ENCODE data around the gene COA1.
A peak's percentile ranks its signal among the peaks of the same experiment; 100 is the strongest.
"Not testable (repeated sequence)": the region's sequence is repeated elsewhere in the genome, so short reads cannot be mapped to it uniquely, and the experiment has no call there.

The COA1 gene

GRCh38 chr7:43758029-43758821 is 28.9 kb upstream of the COA1 start, which contains the start of gene BLVRA:
Gene BLVRA (plus strand): TSS chr7:43758680. CDS start chr7:43771159, 12,479 bp downstream.
- peak; percentile 68 for DNase-seq

DNA sequence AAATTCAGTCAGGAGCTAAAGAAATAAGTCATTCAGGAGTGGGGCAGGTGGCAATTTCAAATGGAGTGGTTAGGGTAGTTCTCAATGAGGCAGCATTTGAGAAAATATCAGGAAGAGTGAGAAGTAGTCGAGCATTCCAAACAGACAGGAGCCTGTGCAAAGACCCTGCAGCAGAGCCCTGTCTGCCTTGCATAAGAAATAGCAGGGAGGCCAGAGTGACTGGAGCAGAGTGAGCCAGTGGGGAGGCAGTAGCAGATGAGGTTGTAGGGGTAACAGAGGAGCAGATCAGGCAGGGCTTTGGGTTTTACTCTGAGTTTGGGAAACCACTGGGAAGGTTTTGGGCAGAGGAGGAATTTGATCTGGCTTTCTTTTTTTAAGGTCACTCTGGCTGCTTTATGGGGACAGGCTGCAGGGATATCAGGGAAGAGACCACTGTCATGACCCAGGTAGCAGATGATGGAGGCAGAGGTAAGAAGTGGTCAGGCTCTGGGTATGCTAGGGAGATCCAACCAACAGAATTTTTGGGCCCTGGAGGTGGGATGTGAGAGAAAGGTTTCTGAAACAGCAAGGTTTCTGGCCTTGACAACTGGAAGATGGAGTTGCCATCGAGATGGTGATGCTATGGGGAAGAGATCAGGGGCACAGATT is 27.9 kb upstream of the COA1 start:
- DNase-seq = no peak

DNA sequence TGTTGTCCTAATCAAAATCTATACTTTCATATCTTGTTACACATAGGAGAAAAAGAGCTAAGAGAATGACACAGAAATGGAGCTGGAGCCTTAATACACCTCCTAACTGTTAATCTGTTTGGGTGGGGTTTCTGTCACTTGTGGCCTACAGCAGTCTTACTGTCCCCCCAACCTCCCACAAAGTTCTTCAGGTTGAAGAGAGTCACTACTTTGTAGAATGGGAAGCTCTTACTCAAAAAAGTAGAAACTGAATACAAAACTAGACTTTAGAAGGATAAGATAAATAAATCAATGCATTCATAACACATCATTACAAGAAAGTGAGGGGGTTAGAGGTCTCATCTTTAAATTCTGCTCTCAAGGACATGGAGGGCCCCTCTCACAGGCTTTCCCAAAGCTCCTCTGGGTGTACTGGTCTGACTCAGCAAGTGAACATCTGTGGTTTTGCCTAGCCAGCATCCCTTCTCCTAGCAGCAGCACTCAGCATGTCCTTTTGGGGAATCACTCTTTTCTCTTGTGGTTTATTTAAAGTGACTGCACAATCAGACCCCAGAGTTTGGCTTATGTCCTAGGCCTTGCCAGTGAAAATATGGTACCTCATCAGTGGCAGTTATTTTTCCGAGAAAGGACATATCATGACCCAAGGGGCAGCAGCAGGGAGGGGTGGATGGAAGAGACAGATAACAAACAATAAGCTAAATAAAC is 27.2 kb upstream of the COA1 start:
- DNase-seq = peak; percentile 98

DNA sequence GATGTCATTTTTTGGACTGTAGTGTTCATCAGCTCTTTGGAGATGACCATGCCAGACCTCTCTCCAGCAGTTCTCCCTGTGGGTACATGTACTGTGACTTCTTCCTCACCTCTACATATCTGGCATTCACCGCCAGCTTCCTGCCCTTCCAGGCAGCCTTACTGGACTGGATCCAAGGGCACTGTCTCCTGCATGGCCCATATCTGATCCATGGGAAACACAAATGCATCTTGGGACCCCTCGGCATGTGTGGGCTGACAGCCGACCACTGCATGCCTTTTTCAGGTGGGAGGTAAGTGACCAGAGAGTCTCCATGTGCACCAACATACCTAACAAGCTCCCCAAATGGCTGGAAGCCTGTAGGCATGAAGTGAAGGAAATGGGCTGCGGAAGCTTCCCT is 25.3 kb upstream of the COA1 start:
- no peak for DNase-seq

- DNase-seq = no peak
Measured at GRCh38 chr7:43753843-43754242, 24.5 kb upstream of the COA1 start.

DNA sequence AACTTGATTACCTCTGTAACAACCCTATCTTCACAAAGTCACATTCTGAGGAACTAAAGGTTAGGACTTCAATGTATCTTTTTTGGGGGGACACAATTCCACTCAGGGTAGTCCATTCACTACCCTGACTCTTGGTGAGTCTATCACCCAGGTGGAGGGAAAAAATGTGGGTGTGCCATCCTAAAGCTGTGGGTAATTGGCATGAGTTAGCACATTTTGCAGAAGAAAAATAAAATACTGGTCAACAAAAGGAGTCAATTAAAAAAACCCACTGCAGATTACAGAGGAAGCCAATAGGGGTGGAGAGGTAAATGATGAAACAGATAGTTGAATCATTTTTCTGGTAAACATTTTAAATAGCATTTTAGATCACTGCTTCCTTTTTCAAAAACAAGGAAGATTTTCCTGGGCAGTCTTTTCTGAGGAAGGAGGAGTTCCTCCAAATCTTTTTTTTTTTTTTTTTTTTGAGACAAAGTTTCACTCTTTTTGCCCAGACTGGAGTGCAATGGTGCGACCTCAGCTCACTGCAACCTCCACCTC is 24.0 kb upstream of the COA1 start:
- DNase-seq = peak; percentile 51

- DNase-seq = no peak
Measured at GRCh38 chr7:43752411-43752810, 23.1 kb upstream of the COA1 start.

DNA sequence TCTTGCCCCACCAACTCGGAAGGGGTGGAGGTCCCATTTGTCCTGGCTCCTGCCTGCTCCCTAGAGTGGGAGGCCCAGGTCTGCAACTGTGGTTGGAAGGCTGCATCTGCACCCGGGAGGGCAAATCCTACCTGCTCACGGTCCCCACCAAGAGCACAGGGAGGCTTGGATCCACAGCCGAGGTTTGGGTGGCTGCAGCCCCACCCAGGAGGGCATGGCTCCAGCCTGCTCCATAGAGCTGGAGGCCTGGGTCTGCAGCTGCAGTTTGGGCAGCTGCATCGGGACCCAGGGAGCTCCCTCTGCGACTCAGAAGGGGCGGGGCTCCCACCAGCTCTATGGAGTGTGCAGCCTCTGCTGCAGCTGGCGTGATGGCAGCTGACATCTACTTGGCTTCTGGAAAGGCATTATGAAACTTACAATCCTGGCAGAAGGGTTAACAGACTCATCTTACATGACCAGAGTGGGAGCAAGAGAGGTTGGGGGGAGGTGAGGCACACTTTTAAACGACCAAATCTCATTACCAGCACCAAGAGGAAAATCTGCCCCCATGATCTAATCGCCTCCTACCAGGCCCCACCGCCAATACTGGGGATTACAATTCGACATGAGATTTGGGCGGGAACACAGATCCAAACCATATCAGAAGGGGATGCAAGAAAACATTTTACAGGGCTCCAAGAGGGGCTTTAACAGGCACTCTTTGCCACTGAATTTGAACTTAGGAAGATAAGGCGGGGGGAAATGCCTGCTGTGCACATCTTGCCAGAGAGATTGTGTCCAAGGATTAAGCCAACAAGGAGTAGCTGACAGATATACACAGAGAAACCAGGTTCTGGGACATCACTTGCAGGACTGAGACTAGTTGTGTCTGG is 20.9 kb upstream of the COA1 start:
- DNase-seq = peak; percentile 88

DNA sequence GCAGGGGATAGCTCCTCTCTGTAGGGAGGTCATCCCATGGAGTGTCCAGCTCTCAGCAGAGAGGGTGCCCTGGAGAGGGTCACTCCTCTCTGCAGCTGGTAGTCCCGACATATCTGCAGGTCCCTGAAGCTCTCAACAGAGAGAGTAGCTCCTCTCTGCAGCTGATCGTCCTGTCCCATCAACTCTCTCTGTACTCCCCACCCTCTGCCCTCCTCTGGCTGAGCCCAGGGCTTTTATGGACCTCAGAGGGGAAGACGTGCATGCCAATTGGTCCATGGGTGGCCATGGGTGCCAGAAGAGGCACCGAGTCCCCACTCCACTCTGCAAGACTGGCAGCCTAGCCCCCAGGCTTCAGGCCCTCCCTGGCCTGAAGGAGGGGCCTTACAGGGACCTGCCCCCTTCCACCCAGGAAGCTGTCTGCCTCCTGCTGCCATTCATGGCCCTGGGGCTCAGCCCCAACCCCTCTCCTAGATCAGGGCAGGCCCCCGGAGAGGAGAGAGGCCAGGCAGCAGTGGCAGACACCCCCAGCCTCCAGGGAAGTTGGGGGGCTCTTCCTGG is 20.1 kb upstream of the COA1 start:
- no peak for DNase-seq

- no peak for DNase-seq
Measured at GRCh38 chr7:43747328-43748105, 18.2 kb upstream of the COA1 start.

DNA sequence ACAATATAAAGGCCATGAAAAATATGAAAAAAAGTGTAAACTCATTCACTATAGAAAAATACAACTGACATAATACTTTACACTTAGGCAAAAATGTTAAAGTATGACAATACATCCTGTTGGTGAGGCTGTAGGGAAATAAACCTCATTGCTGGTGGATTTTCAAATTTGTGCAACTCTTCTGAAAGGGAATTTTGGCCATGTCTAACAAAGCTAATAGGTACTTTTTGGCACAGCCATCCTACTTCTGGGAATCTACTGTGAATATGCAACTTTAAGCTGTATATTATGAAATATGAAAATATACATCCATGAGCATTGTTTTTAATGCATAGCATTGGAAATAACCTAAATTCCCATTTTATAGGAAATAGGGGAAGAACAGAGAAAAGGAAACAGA is 13.4 kb upstream of the COA1 start:
- no peak for DNase-seq

DNA sequence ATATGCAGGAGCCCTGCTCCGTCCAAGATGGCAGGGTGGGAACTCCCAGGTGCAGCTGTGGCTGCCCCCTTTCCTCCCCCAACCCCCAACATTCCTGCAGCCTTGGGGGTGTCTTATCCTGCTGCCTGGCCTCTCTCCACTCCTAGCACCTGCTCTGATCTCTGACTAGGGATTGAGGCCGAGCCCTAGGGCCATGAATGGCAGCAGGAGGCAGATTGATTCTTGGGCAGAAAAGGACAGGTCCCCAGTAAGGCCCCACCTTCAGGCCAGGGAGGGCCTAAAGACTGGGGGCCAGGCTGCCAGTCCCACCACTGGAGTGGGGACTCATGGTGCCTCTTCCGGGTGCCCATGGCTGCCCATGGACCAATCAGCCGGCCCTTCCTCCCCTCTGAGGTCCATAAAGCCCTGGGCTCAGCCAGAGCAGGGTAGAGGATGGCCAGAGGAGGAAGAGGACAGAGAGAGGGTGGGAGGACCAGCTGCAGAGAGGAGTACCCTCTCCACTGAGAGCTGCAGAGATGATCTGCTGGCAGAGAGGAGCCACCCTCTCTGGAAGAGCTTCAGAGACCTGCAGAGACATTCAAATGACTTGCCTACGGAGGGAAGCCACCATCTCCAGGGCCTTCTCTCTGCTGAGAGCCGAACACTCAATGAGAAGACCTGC is 8.3 kb upstream of the COA1 start:
- no peak for DNase-seq

DNA sequence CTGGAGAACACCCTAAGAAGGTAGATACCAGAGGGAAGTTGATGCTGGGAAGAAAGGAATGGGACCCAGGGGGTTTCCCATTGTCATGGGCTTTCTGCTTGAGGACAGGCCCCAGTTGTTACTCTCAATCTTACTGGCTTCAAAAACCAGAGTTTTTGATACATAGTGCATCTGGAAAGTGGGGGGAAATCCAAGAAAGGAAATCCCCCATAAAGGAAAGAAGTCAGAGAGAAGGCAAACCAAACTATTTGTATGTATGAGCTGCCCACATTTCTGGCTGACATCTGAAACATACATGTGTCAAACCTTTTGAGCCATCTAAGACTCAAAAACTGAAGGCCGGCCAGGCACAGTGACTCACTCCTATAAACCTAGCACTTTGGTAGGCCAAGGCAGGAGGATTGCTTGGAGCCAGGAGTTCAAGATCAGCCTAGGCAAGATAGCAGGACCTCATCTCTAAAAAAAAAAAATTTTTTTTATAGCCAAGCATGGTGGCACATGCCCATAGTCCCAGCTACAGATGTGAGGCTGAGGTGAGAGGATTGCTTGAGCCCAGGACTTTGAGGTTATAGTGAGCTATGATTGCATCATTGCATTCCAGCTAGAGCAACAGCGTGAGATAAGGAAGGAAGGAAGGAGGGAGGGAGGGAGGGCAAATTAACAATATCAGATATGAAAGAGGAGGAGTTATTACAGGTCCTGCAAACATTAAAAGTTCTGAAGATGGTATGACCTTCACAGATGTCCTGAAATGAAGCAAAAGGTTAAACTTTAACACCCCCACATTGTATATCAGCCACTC is 6.7 kb upstream of the COA1 start:
- peak; percentile 68 for DNase-seq

DNA sequence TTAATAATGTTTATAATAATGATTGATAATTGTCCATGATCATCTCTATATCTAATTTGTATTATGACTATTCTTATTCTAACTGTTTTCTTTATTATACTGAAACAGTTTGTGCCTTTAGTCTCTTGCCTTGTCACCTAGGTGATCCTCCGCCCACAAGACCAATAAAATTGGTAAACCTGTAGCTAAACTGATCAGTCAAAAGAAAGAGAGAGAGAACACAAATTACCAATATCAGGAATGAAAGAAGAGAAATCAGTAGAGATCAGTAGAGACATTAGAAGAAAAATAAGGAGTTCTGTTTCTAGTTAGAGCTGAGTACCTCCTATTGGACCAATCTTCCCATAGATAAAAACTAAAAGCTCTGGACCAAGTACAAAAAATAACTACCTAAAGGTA is 6.1 kb upstream of the COA1 start:
- no peak for DNase-seq

GRCh38 chr7:43734575-43735332 is 5.4 kb upstream of the COA1 start:
- not testable (repeated sequence) for DNase-seq

DNA sequence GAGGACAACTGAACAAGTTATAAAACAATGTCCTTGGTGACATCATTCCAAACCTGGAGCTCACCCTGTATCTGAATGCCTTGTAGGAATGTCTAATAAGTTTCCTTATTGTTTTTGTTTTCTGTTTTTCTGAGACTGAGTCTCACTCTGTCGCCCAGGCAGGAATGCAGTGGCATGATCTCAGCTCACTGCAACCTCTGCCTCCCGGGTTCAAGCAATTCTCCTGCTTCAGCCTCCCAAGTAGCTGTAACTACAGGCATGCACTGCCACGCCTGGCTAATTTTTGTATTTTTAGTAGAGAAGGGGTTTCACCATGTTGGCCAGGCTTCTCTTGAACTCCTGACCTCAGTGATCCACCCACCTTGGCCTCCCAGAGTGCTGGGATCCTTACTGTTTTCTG is 2.2 kb upstream of the COA1 start:
- DNase-seq = not testable (repeated sequence)

- DNase-seq = no peak
Measured at GRCh38 chr7:43729924-43730248, 563 bp upstream of the COA1 start.

DNA sequence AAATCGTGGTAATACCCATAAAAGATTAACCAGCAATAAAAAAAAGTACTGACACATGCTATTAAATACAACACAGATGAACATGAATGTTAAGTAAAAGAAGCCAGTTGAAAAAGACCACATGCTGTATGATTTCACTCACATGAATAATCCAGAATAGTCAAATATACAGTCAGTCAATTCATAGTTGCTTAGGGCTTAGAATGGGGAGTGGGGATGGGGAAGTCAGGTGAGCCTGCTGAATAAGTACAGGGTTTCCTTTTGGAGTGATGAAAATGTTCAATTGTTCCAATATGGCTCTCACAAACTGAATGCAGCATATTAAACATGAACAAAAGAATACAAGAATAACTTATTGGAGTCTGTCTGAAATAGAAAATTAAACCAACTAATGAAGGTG is 1.8 kb downstream of the COA1 start:
- no peak for DNase-seq

- DNase-seq = no peak
Measured at GRCh38 chr7:43727003-43727402, 2.3 kb downstream of the COA1 start.

Measured in hematopoietic multipotent progenitor cell treated with erythropoietin and hydrocortisone succinate and interleukin-3 and kit ligand, for 8 days (in vitro differentiated cells).